ENCODE data around the gene FOXO3. TPM values are rescaled to one million over a fixed set of nuclear protein-coding genes. Genes with fewer than 3 reads are reported as not detected.

Gene FOXO3
- total RNA-seq, 2 experiments from 2014 or later, result 19.1 to 19.3 TPM

- POLR2A ChIA-PET, result interaction anchor here (0.9 to 2.6 kb wide), 4 partner anchors 14 to 293 kb away, joined by 3 to 12 read pairs (median 5); partner anchors contain the start of gene FOXO3
- no peak overlapping the region for H3K27ac Mint-ChIP-seq
Measured at GRCh38 chr6:108543175-108543940, 17.4 kb upstream of the FOXO3 start.

GRCh38 chr6:108544606-108545005, 16.1 kb upstream of the FOXO3 start:
- Mint-ChIP-seq H3K4me1 (peaks cover 26% of the 10 kb centered on the region), H3K4me3 (no peak overlapping the region), H3K9me3 (no peaks in the 10 kb centered on the region), H3K36me3 (ENCODE audit: low read depth) (no peaks in the 10 kb centered on the region), H3K27me3 (peaks cover 13% of the 10 kb centered on the region), H3K27ac (no peak overlapping the region)
- POLR2A ChIA-PET, result interaction anchor here (0.9 to 1.9 kb wide), 2 partner anchors 14 to 291 kb away, joined by 3 to 4 read pairs; no protein-coding TSS in a partner anchor
- CTCF ChIA-PET, result interaction anchor here (1.3 to 1.4 kb wide), 3 partner anchors 14 to 526 kb away, joined by 3 to 6 read pairs (median 3); no protein-coding TSS in a partner anchor
- DNase-seq, result no peak

More at GRCh38 chr6:108543175-108543940, 17.4 kb upstream of the FOXO3 start:
- no peaks in the 10 kb centered on the region for H3K9me3 Mint-ChIP-seq
- peaks cover 16% of the 10 kb centered on the region for H3K27me3 Mint-ChIP-seq
- peaks cover 26% of the 10 kb centered on the region for H3K4me1 Mint-ChIP-seq
- no peaks in the 10 kb centered on the region for H3K36me3 Mint-ChIP-seq (ENCODE audit: low read depth)
- H3K4me3 Mint-ChIP-seq, result no peak overlapping the region
- CTCF ChIA-PET, result interaction anchor here (0.8 to 4.1 kb wide), 14 partner anchors 15 to 532 kb away, joined by 3 to 70 read pairs (median 5); no protein-coding TSS in a partner anchor
- DNase-seq, result no peak

- Mint-ChIP-seq H3K4me1 (peaks cover 26% of the 10 kb centered on the region), H3K36me3 (ENCODE audit: low read depth) (no peaks in the 10 kb centered on the region), H3K4me3 (no peak overlapping the region), H3K27me3 (peaks cover 10% of the 10 kb centered on the region), H3K27ac (peak overlapping the region; percentile 34), H3K9me3 (no peaks in the 10 kb centered on the region)
- CTCF ChIA-PET, result interaction anchor here (1.2 to 1.6 kb wide), 4 partner anchors 12 to 526 kb away, joined by 3 to 6 read pairs (median 4); no protein-coding TSS in a partner anchor
- POLR2A ChIA-PET, result interaction anchor here (0.8 to 2.4 kb wide), 2 partner anchors 12 to 15 kb away, joined by 3 to 8 read pairs; no protein-coding TSS in a partner anchor
- no peak for DNase-seq
Measured at GRCh38 chr6:108546079-108547049, 14.4 kb upstream of the FOXO3 start.

- H3K27me3 Mint-ChIP-seq, result peaks cover 5% of the 10 kb centered on the region
- peaks cover 17% of the 10 kb centered on the region for H3K4me1 Mint-ChIP-seq
- H3K36me3 Mint-ChIP-seq (ENCODE audit: low read depth), result no peaks in the 10 kb centered on the region
- ChIA-PET CTCF (no interaction called here), POLR2A (no interaction called here)
- no peak for DNase-seq
- H3K4me3 Mint-ChIP-seq, result no peak overlapping the region
- no peak overlapping the region for H3K27ac Mint-ChIP-seq
- H3K9me3 Mint-ChIP-seq, result no peaks in the 10 kb centered on the region
Measured at GRCh38 chr6:108549241-108549640, 11.5 kb upstream of the FOXO3 start.

GRCh38 chr6:108549741-108550140, 11.0 kb upstream of the FOXO3 start:
- ChIA-PET CTCF (interaction anchor here (1.7 kb wide), 1 partner anchor 524 kb away, joined by 4 read pairs; no protein-coding TSS in a partner anchor), POLR2A (no interaction called here)
- Mint-ChIP-seq H3K4me1 (peaks cover 17% of the 10 kb centered on the region), H3K27ac (no peak overlapping the region), H3K36me3 (ENCODE audit: low read depth) (no peaks in the 10 kb centered on the region), H3K9me3 (no peaks in the 10 kb centered on the region), H3K4me3 (no peak overlapping the region), H3K27me3 (peaks cover 7% of the 10 kb centered on the region)
- no peak for DNase-seq

GRCh38 chr6:108550256-108550655, 10.5 kb upstream of the FOXO3 start:
- peaks cover 17% of the 10 kb centered on the region for H3K4me1 Mint-ChIP-seq

GRCh38 chr6:108555399-108556052, 5.2 kb upstream of the FOXO3 start:
- POLR2A ChIA-PET, result no interaction called here
- Mint-ChIP-seq H3K4me1 (peaks cover 10% of the 10 kb centered on the region), H3K9me3 (no peaks in the 10 kb centered on the region), H3K27ac (no peak overlapping the region), H3K27me3 (peaks cover 17% of the 10 kb centered on the region), H3K36me3 (ENCODE audit: low read depth) (no peaks in the 10 kb centered on the region), H3K4me3 (no peak overlapping the region)
- DNase-seq, result no peak
- CTCF ChIA-PET, result interaction anchor here (1.4 kb wide), 1 partner anchor 518 kb away, joined by 4 read pairs; no protein-coding TSS in a partner anchor

More at GRCh38 chr6:108550256-108550655, 10.5 kb upstream of the FOXO3 start:
- Mint-ChIP-seq H3K27me3 (peaks cover 10% of the 10 kb centered on the region), H3K9me3 (no peaks in the 10 kb centered on the region), H3K27ac (no peak overlapping the region), H3K36me3 (ENCODE audit: low read depth) (no peaks in the 10 kb centered on the region), H3K4me3 (no peak overlapping the region)
- ChIA-PET CTCF (interaction anchor here (1.7 kb wide), 1 partner anchor 523 kb away, joined by 4 read pairs; no protein-coding TSS in a partner anchor), POLR2A (no interaction called here)
- DNase-seq, result no peak

- CTCF ChIA-PET, result interaction anchor here (1.0 to 1.4 kb wide), 2 partner anchors 517 to 518 kb away, joined by 3 to 4 read pairs; no protein-coding TSS in a partner anchor
Measured at GRCh38 chr6:108556250-108556649, 4.5 kb upstream of the FOXO3 start.

GRCh38 chr6:108556866-108557493, 3.7 kb upstream of the FOXO3 start:
- ChIA-PET CTCF (interaction anchor here (1.0 kb wide), 1 partner anchor 518 kb away, joined by 3 read pairs; no protein-coding TSS in a partner anchor), POLR2A (interaction anchor here (0.6 to 4.5 kb wide), 11 partner anchors 11 to 826 kb away, joined by 3 to 29 read pairs (median 5); partner anchors contain the start of genes ARMC2, CD164, CEP57L1 and SESN1)
- Mint-ChIP-seq H3K27ac (peak overlapping the region; percentile 31), H3K4me1 (peaks cover 15% of the 10 kb centered on the region), H3K36me3 (ENCODE audit: low read depth) (peaks cover 4% of the 10 kb centered on the region), H3K9me3 (no peaks in the 10 kb centered on the region), H3K27me3 (peaks cover 19% of the 10 kb centered on the region), H3K4me3 (peak overlapping the region; percentile 97)
- no peak for DNase-seq

More at GRCh38 chr6:108556250-108556649, 4.5 kb upstream of the FOXO3 start:
- Mint-ChIP-seq H3K27ac (no peak overlapping the region), H3K9me3 (no peaks in the 10 kb centered on the region), H3K4me1 (peaks cover 10% of the 10 kb centered on the region), H3K27me3 (peaks cover 17% of the 10 kb centered on the region), H3K36me3 (ENCODE audit: low read depth) (no peaks in the 10 kb centered on the region), H3K4me3 (no peak overlapping the region)
- POLR2A ChIA-PET, result interaction anchor here (1.3 to 3.0 kb wide), 3 partner anchors 15 to 826 kb away, joined by 3 to 12 read pairs (median 5); partner anchors contain the start of gene CD164
- no peak for DNase-seq

- Mint-ChIP-seq H3K4me1 (peaks cover 21% of the 10 kb centered on the region), H3K27me3 (peaks cover 20% of the 10 kb centered on the region), H3K9me3 (no peaks in the 10 kb centered on the region), H3K36me3 (ENCODE audit: low read depth) (peaks cover 12% of the 10 kb centered on the region), H3K4me3 (peak overlapping the region; percentile 97), H3K27ac (peak overlapping the region; percentile 98)
- DNase-seq, result peak; percentile 77
- POLR2A ChIA-PET, result interaction anchor here (0.6 to 4.5 kb wide), 22 partner anchors 12 to 825 kb away, joined by 3 to 29 read pairs (median 4); partner anchors contain the start of genes ARMC2, CD164, CEP57L1 and SESN1
- CTCF ChIA-PET, result interaction anchor here (0.9 to 1.7 kb wide), 10 partner anchors 10 to 537 kb away, joined by 3 to 6 read pairs (median 4); partner anchors contain the start of genes ARMC2, CEP57L1 and SESN1
Measured at GRCh38 chr6:108557494-108558371, 3.0 kb upstream of the FOXO3 start.

Data from activated CD4-positive, alpha-beta memory T cell treated with anti-CD3 and anti-CD28 coated beads, Interleukin-2, amount 10 ng/mL, durations not matched to agents 7 days and 5 days (primary cell).